GM23338 (cell line): ENCODE results near the gene KRTAP5-10. TPM values are rescaled to one million over a fixed set of nuclear protein-coding genes. Genes with fewer than 3 reads are reported as not detected.

ENCODE experiments used
- ATAC-seq: fragments of 200-7000 bp; cut with Tn5 transposase; 3 replicates; pipeline ENCODE4 v1.9.1; 2020
- DNase-seq: peaks from one replicate; pipeline ENCODE4 v3.0.0-alpha.2; 2015; ENCODE audit warnings: low spot score
- H2AFZ ChIP-seq: fragments of 200-600 bp; sonication (generic); 2 replicates; pipeline ENCODE4 v1.8.0; 2016; ENCODE audit warnings: antibody characterized with exemption, mild to moderate bottlenecking, moderate library complexity
- H3F3A ChIP-seq: fragments of 200-600 bp; sonication (generic); replicated peaks from 2 replicates; pipeline ENCODE4 v1.8.0; 2017; ENCODE audit warnings: antibody characterized with exemption, mixed run types, low read depth
- H3K27ac ChIP-seq: fragments of 200-600 bp; sonication (generic); 2 replicates; pipeline ENCODE4 v1.6.1; 2016; ENCODE audit warnings: low read depth
- H3K27me3 ChIP-seq: fragments of 200-600 bp; sonication (generic); 2 replicates; pipeline ENCODE4 v1.8.0; 2016; ENCODE audit warnings: mild to moderate bottlenecking, mixed run types, moderate library complexity; ENCODE audit not compliant: insufficient read depth
- H3K36me3 ChIP-seq: fragments of 200-600 bp; sonication (generic); 2 replicates; pipeline ENCODE4 v1.8.0; 2016; ENCODE audit warnings: mild to moderate bottlenecking; ENCODE audit not compliant: insufficient read depth
- H3K4me1 ChIP-seq: fragments of 200-600 bp; sonication (generic); 2 replicates; pipeline ENCODE4 v1.8.0; 2016; ENCODE audit warnings: mild to moderate bottlenecking, moderate library complexity; ENCODE audit not compliant: insufficient read depth
- H3K4me2 ChIP-seq: fragments of 200-600 bp; sonication (generic); 2 replicates; pipeline ENCODE4 v1.7.1; 2017; ENCODE audit warnings: mixed run types
- H3K4me3 ChIP-seq: fragments of 200-600 bp; sonication (generic); 2 replicates; pipeline ENCODE4 v1.6.1; 2016; ENCODE audit warnings: mixed run types
- H3K79me2 ChIP-seq: fragments of 200-600 bp; sonication (generic); replicated peaks from 2 replicates; pipeline ENCODE4 v1.8.0; 2017; ENCODE audit warnings: mild to moderate bottlenecking; ENCODE audit not compliant: insufficient read depth
- H3K9me2 ChIP-seq: fragments of 200-600 bp; sonication (generic); 2 replicates; pipeline ENCODE4 v1.8.0; 2017; ENCODE audit not compliant: insufficient read depth
- H4K20me1 ChIP-seq: fragments of 200-600 bp; sonication (generic); replicated peaks from 2 replicates; pipeline ENCODE4 v1.8.0; 2017; ENCODE audit warnings: mild to moderate bottlenecking; ENCODE audit not compliant: insufficient read depth
- H3K27ac Mint-ChIP-seq: 2 replicates; pipeline ENCODE4 v1.8.0; 2020; ENCODE audit warnings: inconsistent platforms, mild to moderate bottlenecking, moderate library complexity, mixed read lengths
- H3K27me3 Mint-ChIP-seq: 3 replicates; pipeline ENCODE4 v1.8.0; 2022; ENCODE audit warnings: low read depth, mild to moderate bottlenecking, moderate library complexity, mixed read lengths, inconsistent platforms; ENCODE audit not compliant: insufficient read depth, poor library complexity
- H3K36me3 Mint-ChIP-seq: 3 replicates; pipeline ENCODE4 v1.8.0; 2021; ENCODE audit warnings: low read depth, mild to moderate bottlenecking, inconsistent platforms, moderate library complexity, mixed read lengths
- H3K4me1 Mint-ChIP-seq: 3 replicates; pipeline ENCODE4 v1.8.0; 2020; ENCODE audit warnings: mild to moderate bottlenecking, inconsistent platforms, mixed read lengths
- H3K4me3 Mint-ChIP-seq: 3 replicates; pipeline ENCODE4 v1.8.0; 2021; ENCODE audit warnings: moderate library complexity, mild to moderate bottlenecking, inconsistent platforms, mixed read lengths
- H3K9me3 Mint-ChIP-seq: 3 replicates; pipeline ENCODE4 v1.8.0; 2020; ENCODE audit warnings: moderate library complexity, mild to moderate bottlenecking, inconsistent platforms, mixed read lengths
- CREB1 ChIP-seq: fragments of 250-450 bp; sonication (Bioruptor Pico); IDR thresholded peaks from 2 replicates; pipeline ENCODE4 v1.5.0; 2020; ENCODE audit warnings: low read depth, mild to moderate bottlenecking, moderate library complexity
- EZH2 ChIP-seq: fragments of 200-600 bp; sonication (generic); IDR thresholded peaks from one replicate; pipeline ENCODE4 v1.8.0; 2017; ENCODE audit warnings: antibody characterized with exemption, mild to moderate bottlenecking, low read depth; ENCODE audit not compliant: unreplicated experiment
- JUNB ChIP-seq: IDR thresholded peaks from one replicate; pipeline ENCODE4 v1.6.1; 2016; ENCODE audit warnings: antibody characterized with exemption; ENCODE audit not compliant: unreplicated experiment
- NANOG ChIP-seq: IDR thresholded peaks from 2 replicates; pipeline ENCODE4 v1.6.1; 2016; ENCODE audit warnings: antibody characterized with exemption, borderline replicate concordance
- REST ChIP-seq: IDR thresholded peaks from one replicate; pipeline ENCODE4 v1.6.1; 2018; ENCODE audit warnings: antibody characterized with exemption; ENCODE audit not compliant: unreplicated experiment
- ZNF462 ChIP-seq: fragments of 250-450 bp; sonication (Bioruptor Pico); IDR thresholded peaks from 2 replicates; pipeline ENCODE4 v1.5.0; 2020; ENCODE audit warnings: mild to moderate bottlenecking, moderate library complexity
- polyA plus RNA-seq: library from polyadenylated mRNA; unstranded; fragments of >200 nt; fragmentation: Nextera tagmentation; extraction: Ambion mirVana; gene quantifications from 2 replicates; pipeline ENCODE4 v1.2.1, GENCODE V29; 2016
- total RNA-seq: library from RNA; depleted of rRNA; stranded (reverse); fragments of >200 nt; shearing (Covaris generic); gene quantifications from 2 replicates; pipeline ENCODE4 v1.2.3, GENCODE V29; 2014
- TF ChIP-seq, protein P1 (sequence below), 2 experiments: fragments of 200-600 bp in 1 of 2; sonication (generic) in 1 of 2; conservative IDR thresholded peaks; 2 replicates each; pipeline versions ENCODE4 v1.5.1 to v1.6.1; 2016 to 2017; ENCODE audit warnings: antibody characterized with exemption in 2 of 2, low read depth in 2 of 2, mild to moderate bottlenecking in 2 of 2, moderate library complexity in 1 of 2

KRTAP5-10 gene
- total and polyA plus RNA-seq, 2 experiments from 2014 or later = not detected

DNA sequence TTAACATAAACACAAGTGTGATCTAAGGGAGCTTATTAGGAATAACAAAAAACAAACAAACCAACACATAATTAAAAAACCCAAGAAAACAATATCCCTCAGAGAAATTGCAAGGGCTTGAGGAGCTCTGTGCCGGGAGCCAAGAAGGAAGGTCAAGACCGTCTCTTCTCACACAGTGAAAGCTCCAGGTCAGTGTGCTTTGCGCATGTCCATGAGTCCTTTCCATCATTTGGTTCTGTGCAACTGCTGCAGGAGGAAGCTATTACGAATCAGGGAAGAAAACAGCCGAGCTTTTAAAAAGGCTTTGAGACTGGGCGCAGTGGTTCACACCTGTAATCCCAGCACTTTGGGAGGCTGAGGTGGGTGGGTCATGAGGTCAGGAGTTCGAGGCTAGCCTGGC lies 23.0 kb upstream of the KRTAP5-10 start (continued):
- TF ChIP-seq ZNF462 (CRISPR knock-in tag) (no peak), REST (no peak)

GRCh38 chr11:71542879-71543777 lies 22.2 kb upstream of the KRTAP5-10 start:
- Histone ChIP-seq H3K4me3 (no peak overlapping the region), H3K4me2 (no peak overlapping the region), H3K4me1 (peaks cover 10% of the 10 kb centered on the region; the same call in 1 of the 2 replicates), H4K20me1 (no peaks in the 10 kb centered on the region), H2AFZ (no peak overlapping the region), H3K36me3 (no peaks in the 10 kb centered on the region), H3K27me3 (no peaks in the 10 kb centered on the region), H3K79me2 (no peaks in the 10 kb centered on the region), H3K27ac (no peak overlapping the region), H3F3A (no peaks in the 10 kb centered on the region), H3K9me2 (peaks cover 6% of the 10 kb centered on the region; the same call in 1 of the 2 replicates)
- H3K4me3 Mint-ChIP-seq = no peak overlapping the region
- no peak for ATAC-seq
- H3K27ac Mint-ChIP-seq = no peak overlapping the region
- H3K27me3 Mint-ChIP-seq = peaks cover 7% of the 10 kb centered on the region
- peaks cover 12% of the 10 kb centered on the region for H3K4me1 Mint-ChIP-seq
- H3K9me3 Mint-ChIP-seq = peaks cover 18% of the 10 kb centered on the region
- no peak for DNase-seq
- peaks cover 16% of the 10 kb centered on the region; the same call in 2 of the 3 replicates for H3K36me3 Mint-ChIP-seq
- TF ChIP-seq CREB1 (CRISPR knock-in tag) = no peak
- no peak for TF ChIP-seq NANOG
- TF ChIP-seq, protein P1, sequence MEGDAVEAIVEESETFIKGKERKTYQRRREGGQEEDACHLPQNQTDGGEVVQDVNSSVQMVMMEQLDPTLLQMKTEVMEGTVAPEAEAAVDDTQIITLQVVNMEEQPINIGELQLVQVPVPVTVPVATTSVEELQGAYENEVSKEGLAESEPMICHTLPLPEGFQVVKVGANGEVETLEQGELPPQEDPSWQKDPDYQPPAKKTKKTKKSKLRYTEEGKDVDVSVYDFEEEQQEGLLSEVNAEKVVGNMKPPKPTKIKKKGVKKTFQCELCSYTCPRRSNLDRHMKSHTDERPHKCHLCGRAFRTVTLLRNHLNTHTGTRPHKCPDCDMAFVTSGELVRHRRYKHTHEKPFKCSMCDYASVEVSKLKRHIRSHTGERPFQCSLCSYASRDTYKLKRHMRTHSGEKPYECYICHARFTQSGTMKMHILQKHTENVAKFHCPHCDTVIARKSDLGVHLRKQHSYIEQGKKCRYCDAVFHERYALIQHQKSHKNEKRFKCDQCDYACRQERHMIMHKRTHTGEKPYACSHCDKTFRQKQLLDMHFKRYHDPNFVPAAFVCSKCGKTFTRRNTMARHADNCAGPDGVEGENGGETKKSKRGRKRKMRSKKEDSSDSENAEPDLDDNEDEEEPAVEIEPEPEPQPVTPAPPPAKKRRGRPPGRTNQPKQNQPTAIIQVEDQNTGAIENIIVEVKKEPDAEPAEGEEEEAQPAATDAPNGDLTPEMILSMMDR (conservative IDR thresholded peaks at IDR 0.05; ENCODE audit: low read depth in 2 of 2) = no peak
- TF ChIP-seq EZH2 = no peak
- no peak for TF ChIP-seq REST
- TF ChIP-seq JUNB = no peak
